H1 (cell line): ENCODE results near the gene STAT3. TPM values are rescaled to one million over a fixed set of nuclear protein-coding genes. Genes with fewer than 3 reads are reported as not detected.

Source experiments
- CTCF ChIA-PET: fragments of 300-600 bp; sonication (Branson Sonifier 250); formaldehyde crosslinking; loops from one replicate; lab custom pipeline; 2021; ENCODE audit not compliant: partially characterized antibody; lab: Charles Lee
- POLR2A ChIA-PET: fragments of 300-600 bp; sonication (Branson Sonifier 250); formaldehyde crosslinking; loops from one replicate; lab custom pipeline; 2021; ENCODE audit warnings: inconsistent platforms; ENCODE audit not compliant: partially characterized antibody; lab: Charles Lee
- DNase-seq, 2 experiments: peaks; one replicate each; pipeline versions ENCODE4 v3.0.0 to v3.0.0-alpha.2; 2010 to 2022; ENCODE audit warnings: low spot score in 2 of 2, low read depth in 1 of 2, mixed read lengths in 1 of 2
- FAIRE-seq: peaks from 2 replicates; lab custom pipeline; 2011; peaks lifted over from hg19 to GRCh38; lab: Jason Lieb, UNC
- H2AFZ ChIP-seq: 2 replicates; pipeline ENCODE4 v1.8.1; 2012; ENCODE audit warnings: low read length, inconsistent platforms
- H2AK5ac ChIP-seq: 2 replicates; pipeline ENCODE4 v1.6.1; 2013; ENCODE audit warnings: low read depth, low read length
- H2BK120ac ChIP-seq: replicated peaks from 2 replicates; pipeline ENCODE3; 2013; ENCODE audit warnings: low read depth, low read length, inconsistent platforms
- H2BK12ac ChIP-seq: 2 replicates; pipeline ENCODE4 v1.6.1; 2013; ENCODE audit warnings: low read depth, low read length
- H2BK15ac ChIP-seq: 2 replicates; pipeline ENCODE4 v1.6.1; 2013; ENCODE audit warnings: low read length
- H2BK20ac ChIP-seq: 2 replicates; pipeline ENCODE4 v1.6.1; 2013; ENCODE audit warnings: low read length
- H2BK5ac ChIP-seq: 2 replicates; pipeline ENCODE4 v1.6.1; 2013; ENCODE audit warnings: low read depth, low read length
- H3K14ac ChIP-seq: 2 replicates; pipeline ENCODE4 v1.6.1; 2013; ENCODE audit warnings: inconsistent platforms; ENCODE audit not compliant: insufficient read length
- H3K18ac ChIP-seq: 2 replicates; pipeline ENCODE4 v1.6.1; 2013; ENCODE audit warnings: low read length; ENCODE audit errors: extremely low read depth
- H3K23ac ChIP-seq: 2 replicates; pipeline ENCODE4 v1.6.1; 2013; ENCODE audit warnings: inconsistent platforms; ENCODE audit not compliant: insufficient read length
- H3K23me2 ChIP-seq: 2 replicates; pipeline ENCODE4 v1.6.1; 2013; ENCODE audit warnings: low read depth, low read length
- H3K27ac ChIP-seq: 2 replicates; pipeline ENCODE4 v1.6.1; 2011; ENCODE audit warnings: low read depth, low read length, inconsistent platforms
- H3K27me3 ChIP-seq, 4 experiments: replicated peaks in 1 of 4; 1 replicate in 1 of 4; 2 replicates in 3 of 4; pipeline versions ENCODE4 v1.6.1 to v1.8.1; 2011 to 2013; ENCODE audit warnings: low read length in 3 of 4, mild to moderate bottlenecking in 3 of 4, inconsistent platforms in 2 of 4, mixed read lengths in 2 of 4, moderate library complexity in 1 of 4; ENCODE audit not compliant: control insufficient read depth in 3 of 4, insufficient read depth in 3 of 4; ENCODE audit errors: extremely low read depth in 1 of 4
- H3K36me3 ChIP-seq, 4 experiments: 2 replicates each; pipeline versions ENCODE4 v1.6.1 to v1.8.1; 2011 to 2013; ENCODE audit warnings: mild to moderate bottlenecking in 4 of 4, low read length in 3 of 4, moderate library complexity in 2 of 4, control low read depth in 1 of 4, inconsistent platforms in 1 of 4; ENCODE audit not compliant: insufficient read depth in 4 of 4, control insufficient read depth in 2 of 4
- H3K4ac ChIP-seq: replicated peaks from 2 replicates; pipeline ENCODE3; 2013; ENCODE audit warnings: low read length, low read depth, mixed read lengths, inconsistent platforms; ENCODE audit not compliant: insufficient read length
- H3K4me1 ChIP-seq, 4 experiments: replicated peaks in 1 of 4; 1 replicate in 1 of 4; 2 replicates in 3 of 4; pipeline versions ENCODE4 v1.6.1 to v1.8.1; 2011 to 2013; ENCODE audit warnings: low read length in 3 of 4, inconsistent platforms in 2 of 4, mixed read lengths in 1 of 4; ENCODE audit not compliant: insufficient read depth in 4 of 4, control insufficient read depth in 3 of 4
- H3K4me2 ChIP-seq, 2 experiments: 2 replicates each; pipeline versions ENCODE4 v1.6.1 to v1.8.1; 2011 to 2013; ENCODE audit warnings: low read depth in 2 of 2, low read length in 2 of 2, control low read depth in 1 of 2, inconsistent platforms in 1 of 2, mild to moderate bottlenecking in 1 of 2; ENCODE audit not compliant: insufficient read depth in 1 of 2
- H3K4me3 ChIP-seq, 4 experiments: fragments of 200-600, 300-600 bp in 1 of 4; sonication (generic), shearing (Covaris generic), sonication (Bioruptor Twin) in 1 of 4; 2 replicates each; pipeline versions ENCODE4 v1.5.1 to v1.8.1; 2011 to 2016; ENCODE audit warnings: low read length in 4 of 4, low read depth in 3 of 4, control low read depth in 2 of 4, inconsistent platforms in 2 of 4, mild to moderate bottlenecking in 2 of 4, mixed read lengths in 1 of 4, moderate library complexity in 1 of 4; ENCODE audit not compliant: insufficient read depth in 2 of 4; ENCODE audit errors: extremely low read depth in 1 of 4
- H3K56ac ChIP-seq: replicated peaks from 2 replicates; pipeline ENCODE3; 2013; ENCODE audit warnings: low read depth, mild to moderate bottlenecking, mixed read lengths, low read length, inconsistent platforms; ENCODE audit not compliant: insufficient read length
- H3K79me1 ChIP-seq: 2 replicates; pipeline ENCODE4 v1.6.1; 2013; ENCODE audit warnings: low read depth, low read length, control low read depth
- H3K79me2 ChIP-seq, 2 experiments: 2 replicates each; pipeline versions ENCODE4 v1.6.1 to v1.8.1; 2012 to 2013; ENCODE audit warnings: low read length in 2 of 2, mild to moderate bottlenecking in 2 of 2, inconsistent platforms in 1 of 2; ENCODE audit not compliant: insufficient read depth in 2 of 2, control insufficient read depth in 1 of 2
- H3K9ac ChIP-seq, 4 experiments: replicated peaks in 1 of 4; 1 replicate in 1 of 4; 2 replicates in 3 of 4; pipeline versions ENCODE4 v1.6.1 to v1.8.1; 2011 to 2013; ENCODE audit warnings: low read depth in 3 of 4, low read length in 3 of 4, control low read depth in 2 of 4, mild to moderate bottlenecking in 2 of 4, moderate library complexity in 2 of 4, inconsistent platforms in 1 of 4; ENCODE audit errors: extremely low read depth in 1 of 4
- H3K9me3 ChIP-seq, 2 experiments: 2 replicates each; pipeline versions ENCODE4 v1.6.1 to v1.8.1; 2012 to 2013; ENCODE audit warnings: mild to moderate bottlenecking in 2 of 2, moderate library complexity in 2 of 2, control low read depth in 1 of 2, inconsistent platforms in 1 of 2, low read depth in 1 of 2, low read length in 1 of 2, mixed read lengths in 1 of 2; ENCODE audit not compliant: insufficient read depth in 2 of 2
- H4K20me1 ChIP-seq, 2 experiments: replicated peaks in 1 of 2; 2 replicates each; pipeline versions ENCODE3 to v1.8.1; 2011 to 2013; ENCODE audit warnings: inconsistent platforms in 2 of 2, low read length in 2 of 2, mild to moderate bottlenecking in 1 of 2; ENCODE audit not compliant: insufficient read depth in 2 of 2, control insufficient read depth in 1 of 2
- H4K5ac ChIP-seq: 2 replicates; pipeline ENCODE4 v1.6.1; 2013; ENCODE audit warnings: low read length, low read depth, mixed read lengths, inconsistent platforms; ENCODE audit not compliant: insufficient read length
- H4K8ac ChIP-seq: 2 replicates; pipeline ENCODE4 v1.8.0; 2013; ENCODE audit warnings: mild to moderate bottlenecking, moderate library complexity, low read length, inconsistent platforms; ENCODE audit not compliant: insufficient read depth; ENCODE audit errors: extremely low read depth
- H4K91ac ChIP-seq: replicated peaks from 2 replicates; pipeline ENCODE3; 2013; ENCODE audit warnings: low read length, mixed read lengths, inconsistent platforms; ENCODE audit not compliant: insufficient read length
- BACH1 ChIP-seq: IDR thresholded peaks from 2 replicates; pipeline ENCODE4 v1.6.1; 2012; ENCODE audit warnings: low read length, improper control_type of control experiment
- CEBPB ChIP-seq: IDR thresholded peaks from 2 replicates; pipeline ENCODE4 v1.6.1; 2012; ENCODE audit warnings: low read depth, low read length
- CHD1 ChIP-seq: IDR thresholded peaks from 2 replicates; pipeline ENCODE4 v1.6.1; 2012; ENCODE audit warnings: low read depth, low read length, improper control_type of control experiment
- KDM4A ChIP-seq: IDR thresholded peaks from one replicate; pipeline ENCODE4 v1.7.1; 2012; ENCODE audit warnings: low read depth, mild to moderate bottlenecking, moderate library complexity, low read length, inconsistent platforms; ENCODE audit not compliant: severe bottlenecking
- POLR2AphosphoS5 ChIP-seq: IDR thresholded peaks from 2 replicates; pipeline ENCODE4 v1.6.1; 2011; ENCODE audit warnings: low read depth, low read length
- SAP30 ChIP-seq: fragments of 300-600 bp; sonication (generic); IDR thresholded peaks from 2 replicates; pipeline ENCODE4 v1.7.1; 2012; ENCODE audit warnings: low read length, moderate library complexity, mild to moderate bottlenecking, inconsistent platforms; ENCODE audit not compliant: insufficient read depth, insufficient replicate concordance
- TAF7 ChIP-seq: optimal IDR thresholded peaks from 2 replicates; pipeline ENCODE3; 2011; ENCODE audit warnings: low read depth, mild to moderate bottlenecking, inconsistent platforms, low read length, moderate library complexity, borderline replicate concordance
- TEAD4 ChIP-seq: IDR thresholded peaks from 2 replicates; pipeline ENCODE4 v1.6.1; 2012; ENCODE audit warnings: low read depth, low read length, inconsistent platforms, mixed read lengths
- WGBS, 2 experiments: shearing (Covaris generic) in 1 of 2; methylation state at CpG; one replicate each; pipeline versions ENCODE4 v1.1.6 to v1.1.7; 2013 to 2015; ENCODE audit warnings: low lambda C conversion rate in 2 of 2, mixed read lengths in 2 of 2, inconsistent platforms in 1 of 2, low coverage in 1 of 2, missing lambda C conversion rate in 1 of 2; ENCODE audit not compliant: insufficient replicate concordance in 2 of 2, insufficient coverage in 1 of 2, insufficient read length in 1 of 2; ENCODE audit errors: extremely low coverage in 1 of 2, missing lambda C conversion rate in 1 of 2; 5-methylcytosine and 5-hydroxymethylcytosine counted together
- polyA plus RNA-seq, 7 experiments: library from polyadenylated mRNA; depleted of rRNA in 3 of 7; stranded (reverse) in 5 of 7; unstranded in 2 of 7; fragments of >200 nt in 5 of 7; fragments of 200-250 nt in 2 of 7; gene quantifications; 1 replicate in 5 of 7; 2 replicates in 1 of 7; 4 replicates in 1 of 7; pipeline versions ENCODE4 v1.2.1 to v1.2.3, GENCODE V29; 2011 to 2013; ENCODE audit warnings: missing spikeins in 2 of 7, mixed read lengths in 2 of 7
- total RNA-seq: library from RNA; stranded (reverse); fragmentation: NEBNext Ultra II Directional; extraction: Animal tissue kit (Norgen Biotek cat#: 25700); gene quantifications from 2 replicates; pipeline ENCODE4 v1.2.1, GENCODE V29; 2021
- TF ChIP-seq, protein P1 (sequence below), 3 experiments: IDR thresholded peaks; 1 replicate in 2 of 3; 2 replicates in 1 of 3; pipeline versions ENCODE4 v1.5.1 to v1.6.1; 2011; ENCODE audit warnings: low read length in 3 of 3, mild to moderate bottlenecking in 3 of 3, inconsistent platforms in 2 of 3, low read depth in 1 of 3, moderate library complexity in 1 of 3; ENCODE audit not compliant: insufficient read depth in 1 of 3; ENCODE audit errors: control extremely low read depth in 1 of 3
- TF ChIP-seq, protein P2 (sequence below): IDR thresholded peaks from 2 replicates; pipeline ENCODE4 v1.6.1; 2011; ENCODE audit warnings: low read depth, mild to moderate bottlenecking, low read length; ENCODE audit not compliant: insufficient read depth

Gene STAT3
- total and polyA plus RNA-seq, 2 of the 8 experiments (the other 6 are each of a cell fraction or from before 2014, with no cell fraction given): 38.4 to 94.1 TPM

DNA sequence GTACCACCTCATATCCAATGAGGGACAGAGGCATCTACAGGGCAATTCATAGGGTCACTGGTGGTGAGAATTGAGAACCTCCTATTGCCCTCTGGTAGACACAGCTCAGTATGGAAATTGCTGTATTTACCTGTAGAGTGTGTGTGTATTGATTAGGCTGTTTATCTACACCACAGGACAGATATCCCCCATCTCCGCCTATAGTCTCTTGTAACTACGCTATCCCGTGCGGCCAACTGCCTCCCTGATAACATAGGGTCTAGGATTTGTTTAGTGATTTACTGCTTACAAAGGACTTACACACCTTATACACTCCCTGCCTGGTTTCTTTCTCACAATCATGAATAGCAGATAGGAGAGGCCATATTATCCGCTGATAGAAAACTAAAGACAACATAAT lies 1.7 kb upstream of the STAT3 start:
- H3K9ac ChIP-seq: no peak overlapping the region; a peak in 1 of 7 replicates
- H3K27ac ChIP-seq: no peak overlapping the region
- no peak overlapping the region for H3K4ac ChIP-seq
- ChIA-PET POLR2A (interaction anchor here (0.6 to 2.9 kb wide), 4 partner anchors 9 to 33 kb away, joined by 3 to 33 read pairs (median 4); partner anchors contain the start of gene CAVIN1), CTCF (interaction anchor here (0.6 to 3.4 kb wide), 7 partner anchors 11 to 168 kb away, joined by 3 to 18 read pairs (median 8); no protein-coding TSS in a partner anchor)
- no peak overlapping the region for H2BK5ac ChIP-seq
- no peak overlapping the region; a peak in 1 of 4 replicates for H3K4me2 ChIP-seq
- H3K18ac ChIP-seq: no peak overlapping the region
- no peak overlapping the region for H4K5ac ChIP-seq
- 0 out of 2 replicates have a peak, but pooled peaks cover 3% of the 10 kb centered on the region for H3K79me1 ChIP-seq
- FAIRE-seq (no peak), DNase-seq (no peak)
- no peak overlapping the region for H3K23ac ChIP-seq
- peak overlapping the region; percentile 56; the same call in 1 of the 2 replicates for H2AK5ac ChIP-seq
- H2BK12ac ChIP-seq: peak overlapping the region; percentile 83; the same call in 1 of the 2 replicates
- peaks cover 3 to 14% (median 6%) of the 10 kb centered on the region in 4 experiments for H3K4me1 ChIP-seq
- peaks cover 17 to 27% of the 10 kb centered on the region in 2 experiments for H3K79me2 ChIP-seq
- H3K9me3 ChIP-seq: no peaks in the 10 kb centered on the region
- WGBS, 2 experiments: 93% methylated on average over 5 of the region's 5 CpGs; no CpG with 5 or more reads in 1 of the 2 experiments
- no peak overlapping the region for H3K56ac ChIP-seq
- peaks cover 8% of the 10 kb centered on the region for H3K23me2 ChIP-seq
- H4K20me1 ChIP-seq: peaks cover under 1 to 7% of the 10 kb centered on the region in 2 experiments
- H4K8ac ChIP-seq: no peak overlapping the region
- H3K36me3 ChIP-seq: no peaks in the 10 kb centered on the region
- no peak overlapping the region for H4K91ac ChIP-seq
- no peak overlapping the region for H3K4me3 ChIP-seq
- peak overlapping the region; percentile 52; the same call in 1 of the 2 replicates for H2BK20ac ChIP-seq
- no peak overlapping the region for H2BK120ac ChIP-seq
- no peak overlapping the region for H2AFZ ChIP-seq
- no peak overlapping the region for H3K14ac ChIP-seq
- H3K27me3 ChIP-seq: no peaks in the 10 kb centered on the region
- peak overlapping the region; percentile 2; the same call in 1 of the 2 replicates for H2BK15ac ChIP-seq
- TF ChIP-seq TAF7: no peak
- TF ChIP-seq, protein P1, sequence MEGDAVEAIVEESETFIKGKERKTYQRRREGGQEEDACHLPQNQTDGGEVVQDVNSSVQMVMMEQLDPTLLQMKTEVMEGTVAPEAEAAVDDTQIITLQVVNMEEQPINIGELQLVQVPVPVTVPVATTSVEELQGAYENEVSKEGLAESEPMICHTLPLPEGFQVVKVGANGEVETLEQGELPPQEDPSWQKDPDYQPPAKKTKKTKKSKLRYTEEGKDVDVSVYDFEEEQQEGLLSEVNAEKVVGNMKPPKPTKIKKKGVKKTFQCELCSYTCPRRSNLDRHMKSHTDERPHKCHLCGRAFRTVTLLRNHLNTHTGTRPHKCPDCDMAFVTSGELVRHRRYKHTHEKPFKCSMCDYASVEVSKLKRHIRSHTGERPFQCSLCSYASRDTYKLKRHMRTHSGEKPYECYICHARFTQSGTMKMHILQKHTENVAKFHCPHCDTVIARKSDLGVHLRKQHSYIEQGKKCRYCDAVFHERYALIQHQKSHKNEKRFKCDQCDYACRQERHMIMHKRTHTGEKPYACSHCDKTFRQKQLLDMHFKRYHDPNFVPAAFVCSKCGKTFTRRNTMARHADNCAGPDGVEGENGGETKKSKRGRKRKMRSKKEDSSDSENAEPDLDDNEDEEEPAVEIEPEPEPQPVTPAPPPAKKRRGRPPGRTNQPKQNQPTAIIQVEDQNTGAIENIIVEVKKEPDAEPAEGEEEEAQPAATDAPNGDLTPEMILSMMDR (IDR thresholded peaks at IDR 0.05; ENCODE audit: control extremely low read depth in 1 of 3, insufficient read depth in 1 of 3, low read depth in 1 of 3, low read length in 3 of 3): no peak
- no peak for TF ChIP-seq POLR2AphosphoS5
- no peak for TF ChIP-seq TEAD4
- TF ChIP-seq CEBPB: no peak
- no peak for TF ChIP-seq SAP30
- TF ChIP-seq BACH1: no peak
- no peak for TF ChIP-seq CHD1
- TF ChIP-seq, protein P2, sequence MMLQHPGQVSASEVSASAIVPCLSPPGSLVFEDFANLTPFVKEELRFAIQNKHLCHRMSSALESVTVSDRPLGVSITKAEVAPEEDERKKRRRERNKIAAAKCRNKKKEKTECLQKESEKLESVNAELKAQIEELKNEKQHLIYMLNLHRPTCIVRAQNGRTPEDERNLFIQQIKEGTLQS: no peak
- TF ChIP-seq KDM4A: no peak
